HEK293 (cell line): Measurements from ENCODE around the gene CA10.
A peak's percentile ranks its signal among the peaks of the same experiment; 100 is the strongest.

Source experiments
- CTCF ChIA-PET: fragments of 350-600 bp; formaldehyde crosslinking; extraction: SDS; loops from one replicate; lab custom pipeline; 2021; ENCODE audit warnings: antibody characterized with exemption; lab: Yijun Ruan, JAX
- POLR2A ChIA-PET: fragments of 300-600 bp; formaldehyde crosslinking; extraction: SDS; loops from one replicate; lab custom pipeline; 2020; ENCODE audit warnings: antibody characterized with exemption, inconsistent platforms; lab: Yijun Ruan, JAX
- H3K27ac ChIP-seq: fragments of 200-500 bp; sonication (Bioruptor generic); 2 replicates; pipeline ENCODE4 v1.5.1; 2014; ENCODE audit warnings: low read depth, low read length, control low read depth, inconsistent platforms; ENCODE audit errors: extremely low read depth
- H3K36me3 ChIP-seq, 2 experiments: fragments of 200-500 bp in 1 of 2; sonication (Bioruptor generic) in 1 of 2; 1 replicate in 1 of 2; 2 replicates in 1 of 2; pipeline ENCODE4 v1.5.1; 2014 to 2017; ENCODE audit warnings: inconsistent platforms in 2 of 2, low read length in 2 of 2; ENCODE audit not compliant: control insufficient read depth in 2 of 2, insufficient read depth in 1 of 2
- H3K4me1 ChIP-seq: fragments of 200-500 bp; sonication (Bioruptor generic); 2 replicates; pipeline ENCODE4 v1.5.1; 2014; ENCODE audit warnings: mild to moderate bottlenecking, low read length, inconsistent platforms; ENCODE audit not compliant: control insufficient read depth, insufficient read depth
- H3K4me3 ChIP-seq: 2 replicates; pipeline ENCODE4 v1.5.1; 2011; ENCODE audit warnings: low read depth, mild to moderate bottlenecking, control low read depth, low read length, moderate library complexity
- H3K9me3 ChIP-seq: fragments of 200-500 bp; sonication (Bioruptor generic); 2 replicates; pipeline ENCODE4 v1.5.1; 2014; ENCODE audit warnings: low read depth, low read length, inconsistent platforms; ENCODE audit not compliant: control insufficient read depth, insufficient read depth
- FEZF1 ChIP-seq: fragments of 450-650 bp; formaldehyde crosslinking; IDR thresholded peaks from 2 replicates; pipeline ENCODE4 v1.5.1; 2016; ENCODE audit warnings: missing biosample characterization, missing genetic modification characterization
- HOXA7 ChIP-seq: sonication (generic); formaldehyde crosslinking; IDR thresholded peaks from 2 replicates; pipeline ENCODE4 v1.8.1; 2022; ENCODE audit warnings: missing genetic modification reagents, borderline replicate concordance
- KLF17 ChIP-seq: fragments of 450-650 bp; formaldehyde crosslinking; IDR thresholded peaks from 2 replicates; pipeline ENCODE4 v1.5.1; 2016; ENCODE audit warnings: missing biosample characterization, missing genetic modification characterization
- MEIS1 ChIP-seq: sonication (generic); formaldehyde crosslinking; IDR thresholded peaks from 2 replicates; pipeline ENCODE4 v1.8.1; 2022; ENCODE audit warnings: missing genetic modification reagents, mild to moderate bottlenecking, borderline replicate concordance
- PATZ1 ChIP-seq: fragments of 450-650 bp; formaldehyde crosslinking; IDR thresholded peaks from 2 replicates; pipeline ENCODE4 v1.5.1; 2016; ENCODE audit warnings: missing biosample characterization, missing genetic modification characterization
- PRDM1 ChIP-seq: fragments of 450-650 bp; formaldehyde crosslinking; IDR thresholded peaks from 2 replicates; pipeline ENCODE4; 2016; ENCODE audit warnings: missing biosample characterization, missing genetic modification characterization
- ZBTB20 ChIP-seq: fragments of 450-650 bp; formaldehyde crosslinking; IDR thresholded peaks from 2 replicates; pipeline ENCODE4 v1.5.1; 2016; ENCODE audit warnings: missing biosample characterization, missing genetic modification characterization
- ZBTB21 ChIP-seq: fragments of 450-650 bp; formaldehyde crosslinking; IDR thresholded peaks from 2 replicates; pipeline ENCODE4 v1.5.1; 2017; ENCODE audit warnings: missing biosample characterization, missing genetic modification characterization
- ZBTB44 ChIP-seq: fragments of 450-650 bp; IDR thresholded peaks from 2 replicates; pipeline ENCODE4 v1.5.1; 2018; ENCODE audit warnings: missing biosample characterization, mild to moderate bottlenecking, missing genetic modification characterization
- ZIC2 ChIP-seq: fragments of 450-650 bp; formaldehyde crosslinking; IDR thresholded peaks from 2 replicates; pipeline ENCODE4 v1.5.1; 2016; ENCODE audit warnings: missing biosample characterization, missing genetic modification characterization
- ZNF10 ChIP-seq: fragments of 450-650 bp; formaldehyde crosslinking; IDR thresholded peaks from 2 replicates; pipeline ENCODE4 v1.5.1; 2017; ENCODE audit warnings: missing biosample characterization, missing genetic modification characterization
- ZNF140 ChIP-seq: fragments of 450-650 bp; formaldehyde crosslinking; IDR thresholded peaks from 2 replicates; pipeline ENCODE4 v1.5.1; 2016; ENCODE audit warnings: missing biosample characterization, missing genetic modification characterization
- ZNF146 ChIP-seq: fragments of 450-650 bp; formaldehyde crosslinking; IDR thresholded peaks from 2 replicates; pipeline ENCODE4 v1.5.1; 2016; ENCODE audit warnings: missing biosample characterization, missing genetic modification characterization
- ZNF155 ChIP-seq: fragments of 450-650 bp; formaldehyde crosslinking; IDR thresholded peaks from 2 replicates; pipeline ENCODE4 v1.5.1; 2016; ENCODE audit warnings: missing biosample characterization, missing genetic modification characterization
- ZNF19 ChIP-seq: fragments of 450-650 bp; formaldehyde crosslinking; IDR thresholded peaks from 2 replicates; pipeline ENCODE4; 2016; ENCODE audit warnings: missing biosample characterization, missing genetic modification characterization, low read depth
- ZNF211 ChIP-seq: fragments of 450-650 bp; formaldehyde crosslinking; IDR thresholded peaks from 2 replicates; pipeline ENCODE4 v1.5.1; 2016; ENCODE audit warnings: low read depth, missing biosample characterization, missing genetic modification characterization
- ZNF23 ChIP-seq: fragments of 450-650 bp; formaldehyde crosslinking; IDR thresholded peaks from 2 replicates; pipeline ENCODE4 v1.5.1; 2016; ENCODE audit warnings: missing biosample characterization, missing genetic modification characterization, borderline replicate concordance
- ZNF558 ChIP-seq: fragments of 450-650 bp; formaldehyde crosslinking; IDR thresholded peaks from 2 replicates; pipeline ENCODE4 v1.5.1; 2016; ENCODE audit warnings: missing biosample characterization, missing genetic modification characterization
- ZNF621 ChIP-seq: fragments of 450-650 bp; formaldehyde crosslinking; IDR thresholded peaks from 2 replicates; pipeline ENCODE4 v1.5.1; 2017; ENCODE audit warnings: missing biosample characterization, missing genetic modification characterization
- ZNF626 ChIP-seq: fragments of 450-650 bp; sonication (Bioruptor Pico); formaldehyde crosslinking; IDR thresholded peaks from 2 replicates; pipeline ENCODE4 v1.5.1; 2018; ENCODE audit warnings: missing biosample characterization, missing genetic modification characterization, inconsistent platforms
- ZNF654 ChIP-seq: fragments of 450-650 bp; formaldehyde crosslinking; IDR thresholded peaks from 2 replicates; pipeline ENCODE4 v1.5.1; 2016; ENCODE audit warnings: low read depth, missing biosample characterization, missing genetic modification characterization
- ZNF660 ChIP-seq: fragments of 450-650 bp; IDR thresholded peaks from 2 replicates; pipeline ENCODE4 v1.5.1; 2018; ENCODE audit warnings: missing biosample characterization, mild to moderate bottlenecking, missing genetic modification characterization
- ZNF670 ChIP-seq: fragments of 450-650 bp; formaldehyde crosslinking; IDR thresholded peaks from 2 replicates; pipeline ENCODE4 v1.5.1; 2016; ENCODE audit warnings: missing biosample characterization, missing genetic modification characterization, low read depth
- ZSCAN4 ChIP-seq: fragments of 450-650 bp; formaldehyde crosslinking; IDR thresholded peaks from 2 replicates; pipeline ENCODE4 v1.5.1; 2017; ENCODE audit warnings: missing biosample characterization, missing genetic modification characterization
- TF ChIP-seq, protein P1 (sequence below): fragments of 450-650 bp; formaldehyde crosslinking; IDR thresholded peaks from 2 replicates; pipeline ENCODE4 v1.5.1; 2016; ENCODE audit warnings: missing biosample characterization, missing genetic modification characterization
- TF ChIP-seq, protein P2 (sequence below): fragments of 450-650 bp; formaldehyde crosslinking; IDR thresholded peaks from 2 replicates; pipeline ENCODE4 v1.5.1; 2016; ENCODE audit warnings: missing biosample characterization, missing genetic modification characterization

CA10 gene

GRCh38 chr17:51672065-51672464 lies 486.4 kb downstream of the CA10 start (continued):
- TF ChIP-seq HOXA7 (CRISPR knock-in tag) (no peak), FEZF1 (0 out of 2 replicates have a peak, but pooled peaks have one; percentile 20), ZIC2 (tag by site-specific recombination) (peak; percentile 73), ZBTB44 (tag by site-specific recombination) (peak; percentile 14; the same call in 1 of the 2 replicates), ZNF654 (no peak)

GRCh38 chr17:51670899-51671298 lies 487.6 kb downstream of the CA10 start:
- no peak for TF ChIP-seq ZNF670
- TF ChIP-seq MEIS1 (CRISPR knock-in tag), result no peak
- TF ChIP-seq ZNF211, result no peak
- TF ChIP-seq ZBTB20, result no peak
- TF ChIP-seq ZNF660 (tag by site-specific recombination), result no peak
- no peak for TF ChIP-seq ZNF626
- TF ChIP-seq PRDM1 (tag by site-specific recombination), result no peak
- TF ChIP-seq ZNF146, result no peak
- no peak for TF ChIP-seq PATZ1 (tag by site-specific recombination)
- no peak for TF ChIP-seq ZNF140 (tag by site-specific recombination)
- Histone ChIP-seq H3K36me3 (no peaks in the 10 kb centered on the region), H3K9me3 (peaks cover 3% of the 10 kb centered on the region; the same call in 1 of the 2 replicates), H3K4me1 (peaks cover 20% of the 10 kb centered on the region), H3K27ac (no peak overlapping the region), H3K4me3 (no peak overlapping the region)
- POLR2A ChIA-PET, result no interaction called here
- CTCF ChIA-PET, result interaction anchor here (1.2 kb wide), 1 partner anchor 20 kb away, joined by 3 read pairs; no protein-coding TSS in a partner anchor

DNA sequence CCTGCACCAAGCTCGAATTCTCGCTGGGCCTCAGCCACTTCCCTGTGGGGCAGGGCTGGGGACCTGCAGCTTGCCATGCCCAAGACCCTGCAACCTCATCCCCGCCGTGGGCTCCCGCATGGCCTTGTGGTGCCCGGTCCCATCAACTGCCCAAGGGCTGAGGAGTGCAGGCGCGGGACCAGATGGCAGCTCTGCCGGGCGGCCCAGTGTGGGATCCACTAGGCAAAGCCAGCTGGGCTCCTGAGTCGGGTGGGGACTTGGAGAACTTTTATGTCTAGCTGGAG lies 489.6 kb downstream of the CA10 start:
- POLR2A ChIA-PET, result no interaction called here
- Histone ChIP-seq H3K4me1 (peaks cover 15% of the 10 kb centered on the region), H3K36me3 (no peaks in the 10 kb centered on the region), H3K9me3 (peaks cover 3% of the 10 kb centered on the region; the same call in 1 of the 2 replicates), H3K4me3 (no peak overlapping the region), H3K27ac (no peak overlapping the region)
- CTCF ChIA-PET, result no interaction called here
- TF ChIP-seq, protein P1, sequence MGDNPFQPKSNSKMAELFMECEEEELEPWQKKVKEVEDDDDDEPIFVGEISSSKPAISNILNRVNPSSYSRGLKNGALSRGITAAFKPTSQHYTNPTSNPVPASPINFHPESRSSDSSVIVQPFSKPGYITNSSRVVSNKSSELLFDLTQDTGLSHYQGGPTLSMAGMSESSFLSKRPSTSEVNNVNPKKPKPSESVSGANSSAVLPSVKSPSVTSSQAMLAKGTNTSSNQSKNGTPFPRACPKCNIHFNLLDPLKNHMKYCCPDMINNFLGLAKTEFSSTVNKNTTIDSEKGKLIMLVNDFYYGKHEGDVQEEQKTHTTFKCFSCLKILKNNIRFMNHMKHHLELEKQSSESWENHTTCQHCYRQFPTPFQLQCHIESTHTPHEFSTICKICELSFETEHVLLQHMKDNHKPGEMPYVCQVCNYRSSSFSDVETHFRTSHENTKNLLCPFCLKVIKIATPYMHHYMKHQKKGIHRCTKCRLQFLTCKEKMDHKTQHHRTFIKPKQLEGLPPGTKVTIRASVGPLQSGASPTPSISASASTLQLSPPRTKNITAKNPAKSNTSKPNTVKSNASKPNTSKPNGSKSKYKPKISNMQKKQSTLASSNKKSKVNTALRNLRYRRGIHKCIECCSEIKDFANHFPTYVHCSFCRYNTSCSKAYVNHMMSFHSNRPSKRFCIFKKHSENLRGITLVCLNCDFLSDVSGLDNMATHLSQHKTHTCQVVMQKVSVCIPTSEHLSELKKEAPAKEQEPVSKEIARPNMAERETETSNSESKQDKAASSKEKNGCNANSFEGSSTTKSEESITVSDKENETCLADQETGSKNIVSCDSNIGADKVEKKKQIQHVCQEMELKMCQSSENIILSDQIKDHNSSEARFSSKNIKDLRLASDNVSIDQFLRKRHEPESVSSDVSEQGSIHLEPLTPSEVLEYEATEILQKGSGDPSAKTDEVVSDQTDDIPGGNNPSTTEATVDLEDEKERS (tag by site-specific recombination), result no peak
- TF ChIP-seq ZNF626 (no peak), ZNF19 (tag by site-specific recombination) (no peak), ZBTB21 (tag by site-specific recombination) (no peak), ZSCAN4 (tag by site-specific recombination) (no peak), ZNF155 (tag by site-specific recombination) (no peak), KLF17 (tag by site-specific recombination) (no peak), ZNF621 (tag by site-specific recombination) (no peak), ZNF660 (tag by site-specific recombination) (no peak), ZNF10 (tag by site-specific recombination) (no peak), ZNF558 (tag by site-specific recombination) (no peak), ZNF23 (tag by site-specific recombination) (no peak)
- TF ChIP-seq, protein P2, sequence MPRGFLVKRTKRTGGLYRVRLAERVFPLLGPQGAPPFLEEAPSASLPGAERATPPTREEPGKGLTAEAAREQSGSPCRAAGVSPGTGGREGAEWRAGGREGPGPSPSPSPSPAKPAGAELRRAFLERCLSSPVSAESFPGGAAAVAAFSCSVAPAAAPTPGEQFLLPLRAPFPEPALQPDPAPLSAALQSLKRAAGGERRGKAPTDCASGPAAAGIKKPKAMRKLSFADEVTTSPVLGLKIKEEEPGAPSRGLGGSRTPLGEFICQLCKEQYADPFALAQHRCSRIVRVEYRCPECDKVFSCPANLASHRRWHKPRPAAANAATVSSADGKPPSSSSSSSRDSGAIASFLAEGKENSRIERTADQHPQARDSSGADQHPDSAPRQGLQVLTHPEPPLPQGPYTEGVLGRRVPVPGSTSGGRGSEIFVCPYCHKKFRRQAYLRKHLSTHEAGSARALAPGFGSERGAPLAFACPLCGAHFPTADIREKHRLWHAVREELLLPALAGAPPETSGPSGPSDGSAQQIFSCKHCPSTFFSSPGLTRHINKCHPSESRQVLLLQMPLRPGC (tag by site-specific recombination), result no peak
